Upper lobe of left lung (tissue), 6 donors: ENCODE results near the gene ITIH5. TPM values are rescaled to one million over a fixed set of nuclear protein-coding genes. Genes with fewer than 3 reads are reported as not detected.

Experiments
- ATAC-seq, 2 donors: fragments of 200-7000 bp; cut with Tn5 transposase; one replicate each; pipeline ENCODE4 v1.9.1; 2022; ENCODE audit warnings: mild to moderate bottlenecking in 2 of 2, moderate library complexity in 2 of 2; ENCODE audit not compliant: low FRiP score in 2 of 2
- DNase-seq, 2 donors: peaks; one replicate each; pipeline ENCODE4 v3.0.0-alpha.2; 2019 to 2020
- H3K27ac ChIP-seq, 4 donors: fragments of 200-600 bp; sonication (generic); one replicate each; pipeline ENCODE4 v1.5.1; 2016 to 2019
- H3K27me3 ChIP-seq, 4 donors: fragments of 200-600 bp; sonication (generic); one replicate each; pipeline ENCODE4 v1.5.1; 2017 to 2019
- H3K36me3 ChIP-seq, 4 donors: fragments of 200-600 bp; sonication (generic); one replicate each; pipeline ENCODE4 v1.5.1; 2016 to 2019
- H3K4me1 ChIP-seq, 4 donors: fragments of 200-600 bp; sonication (generic); one replicate each; pipeline ENCODE4 v1.5.1; 2018 to 2019
- H3K4me3 ChIP-seq, 4 donors: fragments of 200-600 bp; sonication (generic); one replicate each; pipeline ENCODE4 v1.5.1; 2017 to 2019; ENCODE audit warnings: mild to moderate bottlenecking in 2 of 4, moderate library complexity in 1 of 4
- H3K9me3 ChIP-seq, 4 donors: fragments of 200-600 bp; sonication (generic); one replicate each; pipeline ENCODE4 v1.5.1; 2018 to 2019
- CTCF ChIP-seq, 6 experiments: fragments of 450-650 bp in 4 of 6; fragments of 200-600 bp in 2 of 6; sonication (generic) in 2 of 6; IDR thresholded peaks; one replicate each; pipeline ENCODE4 v1.5.1; 2016 to 2019; ENCODE audit warnings: antibody characterized with exemption in 6 of 6
- EP300 ChIP-seq, 4 donors: sonication (generic); formaldehyde crosslinking; IDR thresholded peaks; one replicate each; pipeline ENCODE4 v1.5.1; 2017; ENCODE audit warnings: antibody characterized with exemption in 4 of 4, control low read depth in 2 of 4
- POLR2A ChIP-seq, 4 donors: fragments of 450-650 bp; IDR thresholded peaks; one replicate each; pipeline ENCODE4 v1.5.1; 2016 to 2017; ENCODE audit warnings: antibody characterized with exemption in 4 of 4, mild to moderate bottlenecking in 2 of 4
- POLR2AphosphoS5 ChIP-seq, 2 donors: sonication (generic); formaldehyde crosslinking; IDR thresholded peaks; one replicate each; pipeline ENCODE4 v1.5.1; 2017; ENCODE audit warnings: antibody characterized with exemption in 2 of 2
- WGBS, 2 donors: methylation state at CpG; one replicate each; pipeline ENCODE4 v1.1.5; 2017 to 2018; 5-methylcytosine and 5-hydroxymethylcytosine counted together
- total RNA-seq, 6 donors: library from RNA; depleted of rRNA in 4 of 6; stranded (reverse); fragments of >200 nt in 4 of 6; gene quantifications; one replicate each; pipeline versions ENCODE4 v1.1.0 to v1.2.1, GENCODE V29; 2016 to 2021
- donor health status: DM: no; HTN: no; CAD: no; lungs with moderate emphysema.
- donor health status: DM: no; HTN: yes; CAD: no; lungs with severe emphysema.

The ITIH5 gene
- total RNA-seq, 6 donors from 2014 or later, result 9.7 to 21.0 (median 11.6) TPM

DNA sequence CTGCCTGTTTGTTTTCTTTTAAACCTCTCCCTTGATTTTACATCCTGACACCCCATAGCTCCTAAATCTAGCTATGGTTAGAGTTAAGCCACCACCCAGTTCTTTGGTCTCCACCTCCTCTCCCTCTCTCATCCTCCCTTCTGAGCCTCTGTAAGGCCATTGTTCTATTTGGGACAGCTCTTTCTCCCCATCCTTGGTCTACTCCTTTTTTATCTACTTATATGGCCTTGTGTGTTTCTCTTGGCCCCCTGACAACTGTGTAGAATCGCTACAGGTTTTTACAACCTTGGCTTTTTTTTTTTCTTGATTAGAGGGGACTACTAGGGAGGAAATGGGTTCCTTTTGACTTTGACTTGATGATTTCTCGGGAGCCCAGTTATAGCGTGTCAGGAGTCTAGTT lies 3.4 kb upstream of the ITIH5 start:
- Histone ChIP-seq H3K27ac (no peak overlapping the region), H3K36me3 (no peaks in the 10 kb centered on the region), H3K27me3 (peaks cover 0 to 8% (median 2%) of the 10 kb centered on the region in 4 donors), H3K4me3 (no peak overlapping the region), H3K4me1 (peaks cover 0 to 23% (median 8%) of the 10 kb centered on the region in 4 donors), H3K9me3 (no peaks in the 10 kb centered on the region)
- no peak for DNase-seq
- no peak for TF ChIP-seq EP300 (IDR thresholded peaks at IDR 0.05)
- TF ChIP-seq CTCF (IDR thresholded peaks at IDR 0.05), result no peak
- TF ChIP-seq POLR2A (IDR thresholded peaks at IDR 0.05), result no peak
- TF ChIP-seq POLR2AphosphoS5 (IDR thresholded peaks at IDR 0.05), result no peak
- no peak for ATAC-seq
- WGBS, 2 donors, result 91 to 92% methylated on average over 3 of the region's 3 CpGs

DNA sequence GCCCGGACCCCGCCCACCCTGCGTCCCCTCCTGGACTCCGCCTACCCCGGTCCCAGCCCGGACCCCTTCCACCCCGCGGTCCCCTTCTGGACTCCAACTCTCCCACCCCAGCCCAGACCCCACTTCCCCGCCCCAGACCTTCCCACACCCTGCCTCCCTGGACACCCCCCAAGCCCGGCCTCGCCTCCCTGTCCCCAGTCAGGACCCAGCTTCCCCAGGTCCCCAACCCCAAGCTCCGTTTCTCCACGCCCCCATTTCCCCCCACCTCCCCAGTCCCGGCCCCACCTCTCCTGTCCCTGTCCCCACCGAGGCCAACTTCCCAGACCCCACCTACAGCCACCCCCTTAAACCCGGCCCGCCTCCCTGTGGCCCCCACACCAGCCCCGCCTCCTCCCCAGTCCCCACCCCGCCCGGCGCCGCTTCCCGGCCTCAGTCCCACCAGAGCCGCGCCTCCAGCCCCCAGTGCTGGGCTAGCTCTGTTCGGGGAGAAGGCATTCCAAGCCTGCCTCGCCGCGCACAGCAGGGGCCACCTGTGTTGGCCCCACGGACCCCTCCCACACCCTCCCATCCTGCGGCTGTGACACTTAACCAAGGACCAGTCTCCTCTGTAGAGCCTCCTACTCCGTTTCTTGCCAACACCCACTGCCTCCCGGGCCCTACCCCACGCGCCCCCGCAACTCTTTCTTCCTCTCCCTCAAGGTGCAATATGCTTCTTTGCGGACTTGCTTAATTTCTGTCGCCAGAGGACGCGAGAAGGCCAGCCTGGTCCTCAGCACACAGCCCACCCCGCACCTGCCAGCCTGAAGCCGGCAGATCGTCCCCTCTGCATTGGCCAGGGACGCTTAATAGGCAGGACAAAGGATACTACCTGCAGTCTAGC lies 736 bp upstream of the ITIH5 start:
- DNase-seq, result peak in 1 of 2 donors; percentile 61
- Histone ChIP-seq H3K27me3 (peaks cover 0 to 8% (median 2%) of the 10 kb centered on the region in 4 donors), H3K9me3 (no peaks in the 10 kb centered on the region), H3K27ac (peak overlapping the region in 1 of 4 donors; percentile 44), H3K4me1 (peaks cover 0 to 23% (median 8%) of the 10 kb centered on the region in 4 donors), H3K36me3 (no peaks in the 10 kb centered on the region), H3K4me3 (peak overlapping the region in 3 of 4 donors; percentile 62 to 83 (median 70))
- ATAC-seq, result peak; percentile 48 to 66
- TF ChIP-seq POLR2A (IDR thresholded peaks at IDR 0.05), result no peak
- TF ChIP-seq CTCF (IDR thresholded peaks at IDR 0.05), result no peak
- no peak for TF ChIP-seq EP300 (IDR thresholded peaks at IDR 0.05)
- no peak for TF ChIP-seq POLR2AphosphoS5 (IDR thresholded peaks at IDR 0.05)
- WGBS, 2 donors, result 2 to 8% methylated on average over 18 to 21 of the region's 44 CpGs

- Histone ChIP-seq H3K4me3 (peak overlapping the region in 3 of 4 donors; percentile 62 to 83 (median 70)), H3K36me3 (no peaks in the 10 kb centered on the region), H3K4me1 (peaks cover 0 to 23% (median 8%) of the 10 kb centered on the region in 4 donors), H3K27ac (no peak overlapping the region), H3K9me3 (no peaks in the 10 kb centered on the region), H3K27me3 (peaks cover 0 to 8% (median 2%) of the 10 kb centered on the region in 4 donors)
- ATAC-seq (peak in 1 of 2 donors; percentile 3), DNase-seq (no peak)
- TF ChIP-seq EP300 (IDR thresholded peaks at IDR 0.05) (no peak), POLR2A (IDR thresholded peaks at IDR 0.05) (no peak), CTCF (IDR thresholded peaks at IDR 0.05) (no peak), POLR2AphosphoS5 (IDR thresholded peaks at IDR 0.05) (no peak)
- whole genome bisulfite sequencing, 2 donors, result 9 to 15% methylated on average over 6 of the region's 6 CpGs
These were observed 999 bp downstream of the ITIH5 start for GRCh38 chr10:7665767-7666166.

DNA sequence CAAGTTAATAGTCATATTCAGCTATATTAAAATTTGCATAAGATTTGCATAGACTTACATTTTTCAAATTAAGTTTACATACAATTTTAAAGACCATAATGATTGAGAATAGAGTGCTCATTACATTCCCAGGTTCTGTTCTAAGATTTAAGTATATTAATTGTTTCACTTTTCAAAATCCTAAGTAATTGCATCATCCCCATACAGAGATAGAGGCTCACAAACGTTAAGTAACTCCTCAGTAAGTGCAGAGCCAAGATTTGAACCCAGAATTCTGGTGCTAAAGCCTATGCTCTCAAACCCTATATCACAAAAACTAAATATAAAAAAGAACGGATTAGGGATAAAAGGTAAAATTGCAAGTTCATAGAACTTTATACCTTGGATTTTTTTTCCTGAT lies 2.1 kb downstream of the ITIH5 start:
- no peaks in the 10 kb centered on the region for H3K36me3 ChIP-seq
- no peak overlapping the region for H3K4me3 ChIP-seq
- peaks cover 0 to 8% (median 2%) of the 10 kb centered on the region in 4 donors for H3K27me3 ChIP-seq
- peaks cover 0 to 23% (median 8%) of the 10 kb centered on the region in 4 donors for H3K4me1 ChIP-seq
- 58 to 62% methylated on average over 2 of the region's 2 CpGs for WGBS, 2 donors
- H3K9me3 ChIP-seq, result no peaks in the 10 kb centered on the region
- H3K27ac ChIP-seq, result no peak overlapping the region
- TF ChIP-seq CTCF (IDR thresholded peaks at IDR 0.05) (no peak), EP300 (IDR thresholded peaks at IDR 0.05) (no peak), POLR2AphosphoS5 (IDR thresholded peaks at IDR 0.05) (no peak), POLR2A (IDR thresholded peaks at IDR 0.05) (no peak)
- ATAC-seq, result no peak
- DNase-seq, result no peak
